GM19239 (cell line): Measurements from ENCODE around the gene ISM1.

ENCODE experiments used
- DNase-seq: peaks from one replicate; pipeline ENCODE4 v3.0.0; 2011; ENCODE audit warnings: low spot score; ENCODE audit not compliant: insufficient read length
- FAIRE-seq: peaks from 2 replicates; lab custom pipeline; 2011; peaks lifted over from hg19 to GRCh38; lab: Jason Lieb, UNC

Gene ISM1

DNA sequence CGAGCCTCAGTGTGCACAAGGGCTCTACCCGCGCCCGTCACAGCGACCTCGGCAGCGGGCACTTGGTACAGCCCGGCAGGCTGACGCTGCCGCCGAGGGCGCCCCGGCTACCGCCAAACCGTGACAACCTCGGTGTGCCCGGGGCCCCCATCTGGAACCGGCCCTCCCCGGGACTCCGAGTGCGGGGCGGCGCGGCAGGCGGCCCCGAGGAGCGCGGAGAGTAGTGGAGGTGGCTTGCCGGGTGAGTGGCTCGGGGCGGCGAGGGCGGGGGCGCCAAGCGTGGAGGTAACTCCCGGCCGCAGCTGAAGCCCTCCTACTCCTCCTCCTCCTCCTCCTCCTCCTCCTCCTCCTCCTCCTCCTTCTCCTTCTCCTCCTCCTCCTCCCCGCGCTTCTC, at the start of gene ISM1:
TSS of gene ISM1 (plus strand) at position 371 of the 394 bp plus-strand sequence. CDS start 503 bp downstream, outside the sequence.
- DNase-seq (no peak), FAIRE-seq (no peak)

DNA sequence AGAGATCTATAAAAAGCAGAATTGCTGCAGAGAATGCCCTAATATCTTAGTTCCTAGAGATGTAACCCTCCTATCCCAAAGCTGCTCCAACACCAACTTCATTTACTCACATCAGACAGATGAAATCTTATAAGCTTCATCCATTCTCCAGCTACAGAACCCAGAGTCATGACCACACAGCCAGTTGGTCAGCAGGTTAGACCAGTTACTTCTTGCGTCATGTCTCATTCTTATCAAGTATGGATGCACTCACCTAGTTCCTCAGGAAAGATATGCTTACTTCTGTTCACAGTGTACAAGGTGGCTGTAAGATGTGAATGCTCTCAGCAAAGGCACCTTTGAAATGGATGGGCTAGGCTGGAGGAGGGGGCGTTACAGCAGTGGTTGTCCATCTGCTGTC, 47.9 kb upstream of the ISM1 start:
- FAIRE-seq (no peak), DNase-seq (no peak)

DNA sequence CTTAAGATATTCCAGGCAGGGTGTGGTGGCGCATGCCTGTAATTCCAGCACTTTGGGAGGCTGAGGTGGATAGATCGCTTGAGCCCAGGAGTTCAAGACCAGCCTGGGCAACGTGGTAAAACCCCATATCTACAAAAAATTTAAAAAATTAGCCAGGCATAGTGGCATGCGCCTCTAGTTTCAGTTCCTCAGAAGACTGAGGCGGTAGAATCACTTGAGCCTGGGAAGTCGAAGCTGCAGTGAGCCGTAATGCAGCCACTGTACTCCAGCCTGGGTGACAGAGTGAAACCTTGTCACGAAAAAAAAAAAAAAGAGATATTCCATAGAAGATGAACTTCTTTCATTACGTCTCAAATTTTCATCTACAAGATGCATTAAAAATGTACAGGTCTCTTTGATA, 46.7 kb upstream of the ISM1 start:
- DNase-seq: no peak
- FAIRE-seq: no peak

DNA sequence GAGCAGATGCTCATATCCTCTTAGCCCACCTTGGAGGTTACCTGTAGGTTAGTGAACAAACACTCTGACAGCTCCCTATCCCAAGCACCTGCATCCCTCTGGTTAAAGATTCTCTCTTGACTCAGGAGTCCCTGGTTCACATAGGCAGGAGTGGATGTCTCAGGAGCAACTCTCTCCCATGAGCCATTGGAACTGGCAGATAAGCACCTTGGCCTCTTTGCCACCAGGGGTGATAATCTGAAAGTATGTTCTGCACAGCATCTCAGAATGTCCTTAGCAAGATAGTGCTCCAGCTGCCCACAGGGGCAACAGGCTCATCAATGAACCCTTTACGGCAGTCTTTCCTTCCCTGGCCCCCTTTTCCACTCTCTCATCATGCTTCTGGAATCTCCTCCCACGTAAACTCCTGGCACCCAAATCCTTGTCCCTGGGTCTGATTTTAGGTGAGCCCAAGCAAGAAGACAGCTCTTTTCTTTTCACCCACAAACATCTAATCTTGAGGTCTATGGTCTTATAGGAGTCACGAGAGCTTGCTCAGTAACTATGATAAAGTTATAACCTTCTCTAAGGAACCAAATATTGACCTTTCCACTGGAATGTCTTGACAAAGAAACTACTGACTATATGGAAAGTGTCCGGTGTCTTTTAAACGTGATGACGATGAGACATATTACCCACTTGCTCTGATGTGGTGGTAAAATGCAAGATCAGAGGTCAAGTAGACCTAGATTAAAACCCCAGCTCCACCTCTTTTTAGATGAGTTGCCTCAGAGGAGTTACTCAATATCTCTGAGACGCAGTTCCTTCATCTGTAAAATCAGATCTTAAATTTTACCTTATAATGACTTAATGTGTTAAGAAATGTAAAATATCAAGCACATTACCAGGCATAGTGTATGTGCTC, 39.8 kb upstream of the ISM1 start:
- no peak for DNase-seq
- no peak for FAIRE-seq

DNA sequence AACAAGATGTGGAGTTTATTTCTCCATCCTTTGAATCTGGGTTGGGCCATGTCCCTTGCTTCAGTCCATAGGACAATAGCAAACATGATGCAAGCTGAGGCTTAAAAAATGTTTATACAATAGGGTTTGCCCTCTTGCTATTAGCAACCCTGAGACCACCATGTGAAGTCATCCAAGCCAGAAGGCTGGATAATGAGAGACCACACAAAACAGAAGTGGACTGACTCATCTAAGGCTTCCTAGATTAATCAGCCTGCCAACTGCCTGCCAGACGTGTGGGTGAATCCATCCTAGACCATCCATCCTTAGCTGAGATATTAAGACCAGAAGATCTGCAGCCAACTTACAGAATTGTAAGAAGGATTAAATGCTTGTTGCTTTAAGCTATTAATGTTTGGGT, 38.1 kb upstream of the ISM1 start:
- FAIRE-seq: no peak
- no peak for DNase-seq

DNA sequence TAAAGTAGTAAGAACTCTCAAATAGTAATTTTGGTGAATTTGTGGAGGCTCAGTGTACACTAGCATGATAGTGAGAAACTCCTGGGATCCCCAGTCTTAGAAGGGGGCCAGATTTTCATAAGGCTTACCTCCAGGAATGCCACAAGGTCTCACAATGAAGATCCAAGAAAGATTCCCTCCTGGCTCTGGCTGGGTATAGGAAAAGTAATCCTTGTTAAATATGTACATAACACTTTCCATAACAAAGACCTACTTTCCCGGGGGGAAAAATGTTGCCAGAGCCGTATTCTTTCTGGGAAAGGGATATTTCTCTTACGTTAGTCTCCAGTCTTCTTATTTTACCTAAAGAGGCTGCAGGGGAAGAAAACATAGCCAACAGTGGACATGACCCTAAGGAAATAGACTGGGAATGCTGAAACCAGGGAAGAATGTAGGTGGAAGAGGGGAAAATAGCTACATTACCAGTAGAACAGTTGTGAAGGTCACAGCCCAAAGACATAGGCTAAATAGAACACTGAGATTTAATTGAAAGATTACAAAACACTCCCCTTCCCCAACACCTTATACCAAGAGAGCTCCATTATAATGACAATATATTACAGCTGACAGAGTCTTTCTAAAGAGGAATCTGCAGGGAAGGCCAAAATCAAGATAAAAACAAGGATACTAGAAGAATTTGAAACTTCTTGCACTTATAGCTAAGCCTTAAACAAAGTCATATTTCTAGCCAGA, 34.9 kb upstream of the ISM1 start:
- DNase-seq (no peak), FAIRE-seq (no peak)

DNA sequence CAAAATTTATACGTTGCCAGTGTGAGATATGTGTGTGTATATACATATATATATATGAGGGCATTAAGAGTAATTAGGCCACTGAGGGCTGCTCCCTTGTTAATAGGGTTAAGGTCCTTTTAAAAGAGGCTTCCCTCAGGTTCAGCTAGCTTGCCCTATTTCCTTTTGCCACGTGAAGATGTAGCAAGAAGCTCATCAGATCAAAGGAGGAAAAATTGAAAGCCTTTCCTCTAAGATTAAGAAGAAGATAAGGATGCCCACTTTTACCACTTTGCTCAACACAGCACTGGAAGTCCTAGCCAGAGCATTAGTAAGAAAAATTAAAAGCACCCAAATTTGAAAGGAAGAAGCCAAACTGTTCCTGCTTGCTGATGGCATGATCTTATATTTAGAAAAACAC, 33.2 kb upstream of the ISM1 start:
- DNase-seq (no peak), FAIRE-seq (no peak)

DNA sequence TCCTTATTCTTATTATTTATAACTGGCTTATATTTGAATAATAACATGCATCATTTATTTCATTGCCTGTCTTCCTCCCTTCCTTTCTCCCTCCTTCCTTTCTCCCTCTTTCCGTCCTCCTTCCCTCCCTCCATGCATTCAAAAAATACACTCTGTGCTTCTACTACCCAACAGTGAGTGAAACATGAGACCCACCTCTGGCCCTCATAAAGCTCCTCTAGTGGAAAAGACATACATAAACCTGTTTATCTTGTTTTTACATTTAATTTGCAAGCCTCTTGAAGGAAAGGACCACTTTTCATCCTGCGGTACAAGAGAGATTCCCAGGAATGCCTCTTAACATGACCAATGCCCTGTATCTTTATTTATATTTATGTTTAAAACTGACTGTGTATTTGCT, 21.8 kb upstream of the ISM1 start:
- DNase-seq: no peak
- no peak for FAIRE-seq

DNA sequence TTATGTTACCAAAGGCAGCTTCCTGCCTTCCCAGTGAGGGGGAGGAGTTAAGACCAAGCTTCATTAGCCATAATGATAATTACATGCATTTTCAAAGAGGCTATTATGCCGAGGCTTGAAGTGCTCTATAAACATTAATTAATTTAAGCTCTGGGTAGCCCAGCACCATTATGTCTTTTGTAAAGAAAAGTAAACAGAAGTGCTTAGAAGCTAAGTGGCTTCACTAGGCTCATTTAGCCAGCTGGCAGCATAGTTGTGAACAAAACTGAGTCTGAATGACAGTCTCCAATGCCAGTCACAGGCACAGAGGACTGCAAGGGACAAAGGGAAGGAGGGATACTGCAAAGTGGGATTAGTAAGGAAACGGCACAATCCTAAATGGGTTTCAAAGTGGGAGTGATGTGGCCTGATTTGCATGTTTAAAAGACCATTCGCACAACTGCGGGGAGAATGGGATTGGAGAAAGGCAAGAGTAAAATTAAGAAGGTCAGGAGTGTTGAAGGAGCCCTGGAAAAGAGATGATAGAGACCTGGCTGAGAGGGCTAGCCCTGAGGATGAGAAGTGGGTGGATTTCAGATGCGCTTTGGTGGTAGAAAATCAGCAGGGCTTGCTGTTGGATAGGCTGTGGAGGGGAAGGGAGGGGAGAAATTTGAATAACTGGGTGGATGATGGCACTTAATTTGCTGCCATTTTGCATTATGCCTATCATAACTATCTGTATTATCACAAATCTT, 20.1 kb upstream of the ISM1 start:
- DNase-seq (no peak), FAIRE-seq (no peak)

DNA sequence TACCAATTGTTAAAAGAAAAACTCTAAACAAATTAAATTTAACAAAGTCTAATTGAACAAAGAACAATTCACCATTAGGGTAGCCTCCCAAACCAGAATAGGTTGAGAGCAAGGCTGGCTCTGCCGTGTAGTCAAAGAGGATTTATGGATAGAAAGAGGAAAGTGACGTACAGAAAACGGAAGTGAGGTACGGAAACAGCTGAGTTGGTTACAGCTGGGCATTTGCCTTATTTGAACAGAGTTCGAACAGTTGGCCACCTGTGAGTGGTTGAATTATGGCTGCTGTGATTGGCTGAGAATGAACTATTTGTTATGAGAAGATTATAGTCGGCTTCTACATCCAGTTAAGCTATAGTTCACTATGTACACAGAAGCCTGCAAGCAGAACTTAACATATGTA, 18.5 kb upstream of the ISM1 start:
- DNase-seq (no peak), FAIRE-seq (no peak)

DNA sequence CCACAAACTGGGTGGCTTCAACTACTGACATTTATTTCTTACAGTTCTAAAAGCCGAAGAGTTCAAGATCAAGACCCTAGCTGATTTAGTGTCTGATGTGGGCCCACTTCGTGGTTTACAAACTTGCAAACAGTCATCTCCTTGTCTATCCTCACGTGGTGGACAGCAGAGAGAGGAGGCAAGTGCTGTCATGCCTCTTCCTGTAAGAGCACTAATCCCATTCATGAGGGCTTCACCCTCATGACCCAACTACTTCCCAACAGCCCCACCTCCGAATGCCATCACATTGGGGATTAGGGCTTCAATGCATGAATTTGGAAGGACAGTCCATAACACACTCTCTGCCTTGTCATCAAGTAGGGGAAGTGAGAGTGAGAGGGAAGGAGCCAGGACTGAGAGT, 15.6 kb upstream of the ISM1 start:
- DNase-seq (no peak), FAIRE-seq (no peak)

DNA sequence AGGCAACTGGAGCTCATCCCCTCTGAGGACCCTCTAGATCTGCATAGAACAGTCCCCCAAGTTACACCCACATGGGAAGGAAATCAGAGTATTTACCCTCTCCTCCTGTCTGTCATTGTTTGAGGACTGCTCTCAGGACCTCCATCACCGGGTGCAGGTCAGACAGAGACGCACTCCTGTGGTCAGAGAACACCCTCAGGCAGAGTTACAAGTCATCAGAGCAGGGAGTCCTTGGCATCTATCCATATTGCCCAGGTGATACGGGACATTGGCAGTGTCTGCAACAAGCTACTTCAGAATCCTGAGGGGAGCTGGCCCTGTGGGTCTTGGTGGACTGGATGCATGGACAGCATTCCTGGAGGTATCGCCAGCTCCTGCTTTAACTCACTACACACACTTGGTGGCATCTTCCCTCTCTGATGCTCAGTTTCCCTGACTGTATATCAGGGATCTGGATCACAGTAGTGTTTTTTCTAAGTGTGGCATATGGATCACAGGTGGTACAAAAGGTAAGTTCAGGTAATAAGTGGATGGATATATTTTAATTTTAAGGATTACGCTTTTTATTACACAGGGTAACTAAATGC, 15.1 kb upstream of the ISM1 start:
- DNase-seq (no peak), FAIRE-seq (no peak)

DNA sequence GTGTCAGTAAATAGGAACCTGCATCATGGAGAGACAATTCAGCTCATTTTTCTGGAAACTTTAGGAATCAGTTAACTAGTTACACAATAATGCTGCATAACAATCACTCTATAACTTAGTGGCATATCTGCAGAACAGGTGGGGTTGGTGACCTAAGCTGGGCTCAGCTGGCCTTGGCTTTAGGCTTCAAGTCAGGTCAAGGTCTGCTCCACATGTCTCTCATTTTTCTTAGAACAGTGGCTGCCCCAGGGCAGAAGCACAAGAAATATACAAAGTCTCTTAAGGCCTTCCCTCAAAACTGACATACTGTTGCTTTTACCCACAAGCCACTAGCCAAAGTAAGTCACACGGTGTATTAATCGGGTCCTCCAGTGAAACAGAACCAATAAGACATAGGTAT, 14.1 kb upstream of the ISM1 start:
- DNase-seq (no peak), FAIRE-seq (no peak)

DNA sequence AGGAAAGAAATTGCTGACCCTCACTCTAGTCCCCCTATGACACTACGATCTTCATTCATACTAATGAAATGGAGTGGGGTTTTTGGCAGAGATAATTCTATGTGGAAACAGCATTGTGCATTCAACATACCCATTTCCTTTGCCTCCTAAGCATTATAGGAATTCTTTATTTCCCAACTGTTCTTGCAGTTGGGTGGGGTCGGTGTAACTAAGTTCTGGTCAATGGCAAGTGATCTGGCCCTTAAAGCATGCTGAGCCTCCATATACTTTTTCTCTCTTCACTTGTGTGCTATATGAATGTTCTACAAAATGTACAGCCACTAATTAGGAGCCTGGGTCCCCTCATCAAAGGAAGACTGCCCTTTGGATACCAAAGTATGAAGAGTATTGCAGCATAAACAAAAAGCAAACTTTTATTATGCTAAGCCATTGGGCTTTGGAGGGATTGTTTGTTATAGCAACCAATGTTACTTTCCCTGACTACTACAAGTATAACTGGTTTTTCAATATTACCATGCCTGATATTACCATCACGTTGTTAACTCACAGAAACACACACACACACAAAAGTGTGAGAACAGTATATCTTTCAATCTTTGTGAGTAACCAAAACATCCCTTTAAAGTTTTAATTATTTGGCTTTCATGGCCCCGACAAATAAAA, 9.0 kb upstream of the ISM1 start:
- no peak for DNase-seq
- no peak for FAIRE-seq

DNA sequence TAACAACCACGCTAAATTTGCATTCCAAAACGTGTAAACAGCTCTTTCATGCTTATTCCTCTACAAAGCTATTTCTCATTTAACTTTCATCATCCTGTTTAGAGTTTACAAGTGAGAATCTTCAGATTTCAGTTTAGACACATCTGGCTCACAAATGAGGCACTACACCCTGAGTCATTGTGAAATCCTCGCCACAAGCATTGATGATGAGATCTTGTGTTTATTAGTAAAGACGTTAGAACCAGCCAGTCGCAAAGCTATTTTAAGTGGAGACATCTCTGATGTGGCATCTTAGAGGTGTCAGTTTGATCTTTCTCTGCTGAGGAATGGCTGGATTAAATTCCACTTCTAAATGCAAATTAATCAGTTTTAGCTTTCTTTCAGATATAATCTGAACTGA, 8.3 kb upstream of the ISM1 start:
- no peak for FAIRE-seq
- no peak for DNase-seq

DNA sequence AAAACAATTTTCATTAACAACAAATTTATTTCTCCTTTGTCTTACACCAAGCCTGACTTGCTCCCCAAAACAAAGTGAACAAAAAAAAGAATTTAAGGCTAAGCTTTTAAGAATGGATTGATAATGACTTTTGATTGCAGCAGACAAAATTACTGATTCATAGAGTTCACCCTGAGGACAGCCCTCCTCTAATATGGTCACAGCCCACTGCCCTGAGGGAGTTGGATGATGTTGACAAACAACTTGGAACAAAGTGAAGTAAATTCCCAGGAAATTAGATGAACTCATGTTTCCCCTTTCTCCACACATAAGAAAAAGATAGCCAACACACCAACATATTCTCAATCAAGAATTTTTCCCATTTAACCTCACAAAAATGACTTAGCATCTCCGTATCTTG, 7.7 kb upstream of the ISM1 start:
- DNase-seq (no peak), FAIRE-seq (no peak)

DNA sequence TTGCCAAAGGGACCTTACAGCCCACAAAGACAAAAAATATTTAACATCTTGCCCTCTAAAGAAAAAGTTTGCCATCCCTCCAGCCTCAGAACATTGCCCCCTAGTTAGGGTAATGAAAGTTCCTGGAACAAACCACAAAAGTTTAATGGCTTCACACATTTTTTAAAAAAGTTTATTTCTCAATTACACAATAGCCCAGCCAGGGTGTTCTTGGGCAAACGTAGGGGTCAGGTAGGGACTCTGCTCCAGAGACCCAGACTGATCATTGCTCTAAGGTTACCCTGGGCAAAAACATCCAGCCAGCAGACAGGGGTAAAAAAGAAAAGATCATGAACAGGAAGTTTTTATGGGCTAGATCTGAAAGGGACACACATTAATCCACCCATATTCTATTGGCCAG, 4.5 kb upstream of the ISM1 start:
- FAIRE-seq: no peak
- DNase-seq: no peak

DNA sequence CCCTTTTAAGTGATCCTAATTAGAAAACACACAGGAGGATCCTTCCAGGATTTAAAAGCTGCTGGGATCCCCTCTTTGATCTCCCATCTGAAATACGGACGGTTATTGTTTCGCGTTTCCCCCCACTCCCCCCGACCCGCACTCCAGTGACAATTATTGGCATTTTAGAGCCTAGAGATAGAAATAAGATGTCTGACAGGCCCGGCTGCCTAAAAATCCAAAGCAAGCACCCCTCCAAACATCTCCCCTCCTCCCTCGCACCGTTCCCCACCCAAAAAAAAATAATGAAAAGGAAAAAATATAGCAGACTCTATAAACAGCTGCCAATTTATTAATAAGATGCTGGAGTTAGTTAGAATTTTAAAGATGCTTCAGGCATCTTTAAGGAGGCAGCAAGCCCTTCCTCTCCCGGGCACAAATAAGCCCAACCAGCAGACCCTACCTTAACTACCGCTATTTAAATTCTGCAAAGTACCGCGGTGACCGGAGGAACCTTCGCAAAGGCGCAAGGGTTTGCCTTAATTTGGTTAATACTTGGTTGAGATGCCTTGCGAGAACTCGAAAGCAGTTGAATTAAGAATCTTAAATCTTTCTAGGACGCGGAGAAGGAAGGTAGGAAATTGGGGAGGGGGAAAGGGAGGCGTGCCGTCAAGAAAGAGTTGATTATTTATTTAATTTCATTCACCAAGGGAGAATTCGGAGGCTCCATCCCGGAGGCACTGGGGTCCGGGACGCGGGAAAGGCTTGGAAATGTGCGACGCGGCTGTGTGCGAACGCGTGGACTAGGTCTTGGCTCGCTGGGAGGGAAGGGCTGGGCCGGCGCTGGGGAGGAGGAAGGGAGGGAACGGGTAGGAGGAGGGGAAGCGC, 1.5 kb upstream of the ISM1 start:
- FAIRE-seq: no peak
- no peak for DNase-seq

DNA sequence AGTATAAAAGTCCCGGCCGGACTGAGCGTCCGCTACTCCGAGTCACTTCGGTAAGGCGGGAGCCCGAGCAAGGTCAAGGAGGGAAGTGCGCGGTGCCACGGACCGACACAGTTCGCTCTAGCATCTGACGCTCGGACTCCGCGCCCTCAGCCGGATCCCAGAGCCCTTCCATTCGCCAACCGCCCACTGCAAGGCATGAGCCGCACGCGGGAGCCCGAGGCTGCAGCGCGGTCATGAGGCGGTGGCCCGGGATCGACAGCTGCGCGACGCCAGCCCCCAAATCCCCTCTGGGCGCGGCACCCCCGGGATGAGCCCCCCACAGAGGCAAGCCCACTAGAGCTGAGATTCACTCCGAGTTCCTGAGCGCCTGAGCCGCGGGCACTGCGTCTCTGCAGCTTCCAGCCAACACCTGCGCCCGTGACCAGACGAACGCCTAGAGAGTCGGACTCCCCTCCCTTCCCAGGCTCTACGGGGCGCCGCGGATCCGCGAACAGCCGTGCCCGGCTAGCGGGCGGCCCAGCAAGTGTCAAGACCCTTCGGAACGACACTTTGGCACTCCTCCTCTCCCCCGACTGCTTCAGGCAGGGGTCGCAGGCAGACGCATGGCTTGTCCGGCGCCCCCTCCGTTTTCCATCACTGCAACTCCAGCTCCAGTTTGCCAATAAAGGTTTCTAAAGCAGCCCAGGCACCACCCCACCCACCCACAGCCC, 725 bp upstream of the ISM1 start:
- DNase-seq (no peak), FAIRE-seq (no peak)
